ENCODE data around the gene ADPRHL1. TPM values are rescaled to one million over a fixed set of nuclear protein-coding genes. Genes with fewer than 3 reads are reported as not detected.

The ADPRHL1 gene
- total and polyA plus RNA-seq, 2 experiments from 2014 or later: 1.0 to 1.1 TPM

GRCh38 chr13:113418722-113419049 is 34.6 kb downstream of the ADPRHL1 start:
- H2AFZ ChIP-seq: no peak overlapping the region
- no peak for DNase-seq (ENCODE audit: low spot score)
- no peaks in the 10 kb centered on the region for H3K79me2 ChIP-seq
- no peaks in the 10 kb centered on the region for H3K36me3 ChIP-seq (replicated peaks; ENCODE audit: insufficient read depth, low read depth)
- H3K27me3 ChIP-seq: no peaks in the 10 kb centered on the region
- H3K4me1 ChIP-seq (ENCODE audit: insufficient read depth): peaks cover 11% of the 10 kb centered on the region
- no peaks in the 10 kb centered on the region for H4K20me1 ChIP-seq (ENCODE audit: insufficient read depth, poor library complexity, severe bottlenecking)
- H3K4me3 ChIP-seq: no peak overlapping the region
- H3K9me2 ChIP-seq (replicated peaks; ENCODE audit: insufficient read depth): no peaks in the 10 kb centered on the region
- H3K4me2 ChIP-seq: no peak overlapping the region
- 100% methylated on average over 1 of the region's 1 CpG for WGBS (ENCODE audit: low lambda C conversion rate, missing lambda C conversion rate)
- no peak for TF ChIP-seq EZH2 (IDR thresholded peaks at IDR 0.05; ENCODE audit: borderline replicate concordance)
- TF ChIP-seq, protein P1, sequence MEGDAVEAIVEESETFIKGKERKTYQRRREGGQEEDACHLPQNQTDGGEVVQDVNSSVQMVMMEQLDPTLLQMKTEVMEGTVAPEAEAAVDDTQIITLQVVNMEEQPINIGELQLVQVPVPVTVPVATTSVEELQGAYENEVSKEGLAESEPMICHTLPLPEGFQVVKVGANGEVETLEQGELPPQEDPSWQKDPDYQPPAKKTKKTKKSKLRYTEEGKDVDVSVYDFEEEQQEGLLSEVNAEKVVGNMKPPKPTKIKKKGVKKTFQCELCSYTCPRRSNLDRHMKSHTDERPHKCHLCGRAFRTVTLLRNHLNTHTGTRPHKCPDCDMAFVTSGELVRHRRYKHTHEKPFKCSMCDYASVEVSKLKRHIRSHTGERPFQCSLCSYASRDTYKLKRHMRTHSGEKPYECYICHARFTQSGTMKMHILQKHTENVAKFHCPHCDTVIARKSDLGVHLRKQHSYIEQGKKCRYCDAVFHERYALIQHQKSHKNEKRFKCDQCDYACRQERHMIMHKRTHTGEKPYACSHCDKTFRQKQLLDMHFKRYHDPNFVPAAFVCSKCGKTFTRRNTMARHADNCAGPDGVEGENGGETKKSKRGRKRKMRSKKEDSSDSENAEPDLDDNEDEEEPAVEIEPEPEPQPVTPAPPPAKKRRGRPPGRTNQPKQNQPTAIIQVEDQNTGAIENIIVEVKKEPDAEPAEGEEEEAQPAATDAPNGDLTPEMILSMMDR (IDR thresholded peaks at IDR 0.05; ENCODE audit: poor library complexity): no peak
- no peak for TF ChIP-seq EZH2phosphoT487 (IDR thresholded peaks at IDR 0.05; ENCODE audit: low read depth, severe bottlenecking, unreplicated experiment)
- no peaks in the 10 kb centered on the region for H3K9me3 ChIP-seq (ENCODE audit: low read depth)
- H3K27ac ChIP-seq: no peak overlapping the region

DNA sequence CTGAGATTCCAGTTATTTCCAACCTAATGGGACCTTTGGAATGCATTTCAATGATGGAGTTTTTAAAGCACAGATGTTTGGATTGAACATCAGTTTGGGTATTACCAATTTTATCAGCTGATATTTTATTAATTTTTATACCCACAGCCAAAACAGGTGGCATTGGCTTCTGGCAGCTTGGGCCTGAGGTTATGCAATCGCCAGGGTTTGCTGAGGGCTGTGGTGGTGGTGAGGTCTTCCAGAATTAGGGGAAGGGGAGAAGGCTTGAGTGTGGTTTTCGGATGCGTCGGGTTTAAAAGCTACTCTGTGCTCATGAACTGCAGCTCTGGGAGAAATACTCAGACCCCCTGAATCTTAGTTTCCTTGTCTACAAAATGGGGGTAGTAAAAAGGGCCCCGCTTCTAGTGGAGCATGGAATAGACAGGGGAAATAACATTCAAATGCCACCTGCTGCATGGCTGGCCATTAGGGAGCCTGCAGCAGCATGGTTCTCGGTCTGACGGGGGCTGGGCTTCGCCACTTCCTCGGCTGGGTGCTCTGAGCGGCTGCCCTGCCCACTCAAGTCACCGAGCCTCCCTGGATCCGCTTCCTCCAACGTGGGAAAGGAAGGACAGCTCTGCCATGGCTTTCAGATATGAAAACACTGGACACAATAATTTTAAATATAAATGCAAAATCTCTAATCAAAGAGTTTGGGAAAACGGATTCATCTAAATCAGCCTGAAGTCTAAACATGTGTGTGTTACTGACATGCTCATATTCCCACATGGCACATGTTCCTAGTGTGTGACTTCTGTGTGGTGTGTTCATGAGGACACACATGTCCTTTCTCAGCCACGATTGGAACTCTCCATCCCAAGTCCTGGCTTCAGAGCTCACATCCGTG is 35.2 kb downstream of the ADPRHL1 start:
- H4K20me1 ChIP-seq (ENCODE audit: insufficient read depth, poor library complexity, severe bottlenecking): no peaks in the 10 kb centered on the region
- no peak for DNase-seq (ENCODE audit: low spot score)
- 79% methylated on average over 16 of the region's 16 CpGs for WGBS (ENCODE audit: low lambda C conversion rate, missing lambda C conversion rate)
- H3K4me2 ChIP-seq: no peak overlapping the region
- H3K9me3 ChIP-seq (ENCODE audit: low read depth): no peaks in the 10 kb centered on the region
- no peaks in the 10 kb centered on the region for H3K36me3 ChIP-seq (replicated peaks; ENCODE audit: insufficient read depth, low read depth)
- no peak overlapping the region for H2AFZ ChIP-seq
- H3K27me3 ChIP-seq: no peaks in the 10 kb centered on the region
- H3K9me2 ChIP-seq (replicated peaks; ENCODE audit: insufficient read depth): no peaks in the 10 kb centered on the region
- peaks cover 11% of the 10 kb centered on the region for H3K4me1 ChIP-seq (ENCODE audit: insufficient read depth)
- no peak overlapping the region for H3K4me3 ChIP-seq
- no peak for TF ChIP-seq EZH2phosphoT487 (IDR thresholded peaks at IDR 0.05; ENCODE audit: low read depth, severe bottlenecking, unreplicated experiment)
- no peak for TF ChIP-seq EZH2 (IDR thresholded peaks at IDR 0.05; ENCODE audit: borderline replicate concordance)
- TF ChIP-seq, protein P1 (IDR thresholded peaks at IDR 0.05; ENCODE audit: poor library complexity): no peak
- no peak overlapping the region for H3K27ac ChIP-seq
- no peaks in the 10 kb centered on the region for H3K79me2 ChIP-seq

- Histone ChIP-seq H3K27ac (no peak overlapping the region), H3K9me2 (replicated peaks; ENCODE audit: insufficient read depth) (no peaks in the 10 kb centered on the region), H4K20me1 (ENCODE audit: insufficient read depth, poor library complexity, severe bottlenecking) (no peaks in the 10 kb centered on the region), H3K4me3 (no peak overlapping the region), H2AFZ (no peak overlapping the region), H3K27me3 (no peaks in the 10 kb centered on the region), H3K36me3 (replicated peaks; ENCODE audit: insufficient read depth, low read depth) (no peaks in the 10 kb centered on the region), H3K4me2 (no peak overlapping the region), H3K79me2 (no peaks in the 10 kb centered on the region), H3K9me3 (ENCODE audit: low read depth) (no peaks in the 10 kb centered on the region), H3K4me1 (ENCODE audit: insufficient read depth) (peaks cover 4% of the 10 kb centered on the region)
- WGBS (ENCODE audit: low lambda C conversion rate, missing lambda C conversion rate): 80% methylated on average over 28 of the region's 28 CpGs
- TF ChIP-seq, protein P1 (IDR thresholded peaks at IDR 0.05; ENCODE audit: poor library complexity): no peak
- TF ChIP-seq EZH2 (IDR thresholded peaks at IDR 0.05; ENCODE audit: borderline replicate concordance) (no peak), EZH2phosphoT487 (IDR thresholded peaks at IDR 0.05; ENCODE audit: low read depth, severe bottlenecking, unreplicated experiment) (no peak)
- DNase-seq (ENCODE audit: low spot score): no peak
Measured at GRCh38 chr13:113417008-113417751, 36.1 kb downstream of the ADPRHL1 start.
